ENCODE measurements around the gene CHD6. TPM values are rescaled to one million over a fixed set of nuclear protein-coding genes. Genes with fewer than 3 reads are reported as not detected.
A peak's percentile ranks its signal among the peaks of the same experiment; 100 is the strongest.

Gene CHD6
- total and polyA plus RNA-seq, 8 donors = 27.7 to 68.6 (median 52.4) TPM

GRCh38 chr20:41365777-41366545 lies 252.2 kb downstream of the CHD6 start:
- peaks cover 36 to 66% of the 10 kb centered on the region in 2 donors for H3K27me3 ChIP-seq
- intact Hi-C loops (cut with DNase I) = no loop called here
- peaks cover 0 to 8% of the 10 kb centered on the region in 2 donors for H3K4me1 ChIP-seq
- H3K4me3 ChIP-seq = peak overlapping the region in 1 of 2 donors; percentile 7
- peaks cover 0 to 3% of the 10 kb centered on the region in 2 donors for H3K9me3 ChIP-seq
- no peak overlapping the region for H3K27ac ChIP-seq
- ATAC-seq (peak; percentile 26), DNase-seq (no peak)
- H3K36me3 ChIP-seq = no peaks in the 10 kb centered on the region
- TF ChIP-seq, protein P1, sequence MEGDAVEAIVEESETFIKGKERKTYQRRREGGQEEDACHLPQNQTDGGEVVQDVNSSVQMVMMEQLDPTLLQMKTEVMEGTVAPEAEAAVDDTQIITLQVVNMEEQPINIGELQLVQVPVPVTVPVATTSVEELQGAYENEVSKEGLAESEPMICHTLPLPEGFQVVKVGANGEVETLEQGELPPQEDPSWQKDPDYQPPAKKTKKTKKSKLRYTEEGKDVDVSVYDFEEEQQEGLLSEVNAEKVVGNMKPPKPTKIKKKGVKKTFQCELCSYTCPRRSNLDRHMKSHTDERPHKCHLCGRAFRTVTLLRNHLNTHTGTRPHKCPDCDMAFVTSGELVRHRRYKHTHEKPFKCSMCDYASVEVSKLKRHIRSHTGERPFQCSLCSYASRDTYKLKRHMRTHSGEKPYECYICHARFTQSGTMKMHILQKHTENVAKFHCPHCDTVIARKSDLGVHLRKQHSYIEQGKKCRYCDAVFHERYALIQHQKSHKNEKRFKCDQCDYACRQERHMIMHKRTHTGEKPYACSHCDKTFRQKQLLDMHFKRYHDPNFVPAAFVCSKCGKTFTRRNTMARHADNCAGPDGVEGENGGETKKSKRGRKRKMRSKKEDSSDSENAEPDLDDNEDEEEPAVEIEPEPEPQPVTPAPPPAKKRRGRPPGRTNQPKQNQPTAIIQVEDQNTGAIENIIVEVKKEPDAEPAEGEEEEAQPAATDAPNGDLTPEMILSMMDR (IDR thresholded peaks at IDR 0.05) = no peak

GRCh38 chr20:41364967-41365765 lies 253.0 kb downstream of the CHD6 start:
- H3K4me3 ChIP-seq = no peak overlapping the region
- H3K27me3 ChIP-seq = peaks cover 36 to 66% of the 10 kb centered on the region in 2 donors
- no peaks in the 10 kb centered on the region for H3K9me3 ChIP-seq
- ATAC-seq (no peak), DNase-seq (no peak)
- no peaks in the 10 kb centered on the region for H3K36me3 ChIP-seq
- intact Hi-C loops (cut with DNase I) = no loop called here
- no peak overlapping the region for H3K27ac ChIP-seq
- TF ChIP-seq, protein P1 (IDR thresholded peaks at IDR 0.05) = no peak
- peaks cover 0 to 8% of the 10 kb centered on the region in 2 donors for H3K4me1 ChIP-seq

GRCh38 chr20:41364236-41364855 lies 253.8 kb downstream of the CHD6 start:
- peaks cover 0 to 8% of the 10 kb centered on the region in 2 donors for H3K4me1 ChIP-seq
- ATAC-seq = no peak

GRCh38 chr20:41363601-41364000 lies 254.6 kb downstream of the CHD6 start:
- Histone ChIP-seq H3K4me1 (peaks cover 0 to 8% of the 10 kb centered on the region in 2 donors), H3K36me3 (no peaks in the 10 kb centered on the region), H3K27ac (no peak overlapping the region), H3K27me3 (peaks cover 36 to 51% of the 10 kb centered on the region in 2 donors), H3K4me3 (no peak overlapping the region), H3K9me3 (no peaks in the 10 kb centered on the region)
- DNase-seq (no peak), ATAC-seq (no peak)
- TF ChIP-seq, protein P1 (IDR thresholded peaks at IDR 0.05) = no peak
- intact Hi-C loops (cut with DNase I) = no loop called here

More at GRCh38 chr20:41364236-41364855, 253.8 kb downstream of the CHD6 start:
- Histone ChIP-seq H3K9me3 (no peaks in the 10 kb centered on the region), H3K36me3 (no peaks in the 10 kb centered on the region), H3K27ac (no peak overlapping the region), H3K27me3 (peaks cover 36 to 58% of the 10 kb centered on the region in 2 donors), H3K4me3 (no peak overlapping the region)
- no peak for DNase-seq
- intact Hi-C loops (cut with DNase I) = no loop called here
- TF ChIP-seq, protein P1 (IDR thresholded peaks at IDR 0.05) = no peak
